ENCODE measurements around the gene SBF2.

The SBF2 gene

GRCh38 chr11:10317776-10318526 lies 23.9 kb upstream of the SBF2 start:
- no peak for DNase-seq (ENCODE audit: low read depth)

GRCh38 chr11:10317151-10317755 lies 23.2 kb upstream of the SBF2 start:
- no peak for DNase-seq (ENCODE audit: low read depth)

- DNase-seq (ENCODE audit: low read depth) = no peak
Measured at GRCh38 chr11:10315083-10315482, 21.1 kb upstream of the SBF2 start.

- peak; percentile 50 for DNase-seq (ENCODE audit: low read depth)
Measured at GRCh38 chr11:10314199-10315072, 20.4 kb upstream of the SBF2 start.

- no peak for DNase-seq (ENCODE audit: low read depth)
Measured at GRCh38 chr11:10311802-10312201, 17.8 kb upstream of the SBF2 start.

GRCh38 chr11:10310301-10310841 lies 16.4 kb upstream of the SBF2 start:
- DNase-seq (ENCODE audit: low read depth) = peak; percentile 37

GRCh38 chr11:10309163-10310093 lies 15.4 kb upstream of the SBF2 start:
- peak; percentile 79 for DNase-seq (ENCODE audit: low read depth)

- DNase-seq (ENCODE audit: low read depth) = no peak
Measured at GRCh38 chr11:10308201-10308954, 14.4 kb upstream of the SBF2 start.

- DNase-seq (ENCODE audit: low read depth) = peak; percentile 95
Measured at GRCh38 chr11:10307400-10308200, 13.6 kb upstream of the SBF2 start.

GRCh38 chr11:10307022-10307399 lies 13.0 kb upstream of the SBF2 start:
- no peak for DNase-seq (ENCODE audit: low read depth)

- peak; percentile 45 for DNase-seq (ENCODE audit: low read depth)
Measured at GRCh38 chr11:10305964-10306918, 12.2 kb upstream of the SBF2 start.

- peak; percentile 60 for DNase-seq (ENCODE audit: low read depth)
Measured at GRCh38 chr11:10305262-10305963, 11.4 kb upstream of the SBF2 start.

- peak; percentile 94 for DNase-seq (ENCODE audit: low read depth)
Measured at GRCh38 chr11:10304495-10305261, 10.7 kb upstream of the SBF2 start, which contains the start of gene ADM. ADM (plus strand) TSS chr11:10305073; CDS start chr11:10305701, 628 bp downstream.

- DNase-seq (ENCODE audit: low read depth) = peak; percentile 90
Measured at GRCh38 chr11:10303558-10304363, 9.7 kb upstream of the SBF2 start.

- DNase-seq (ENCODE audit: low read depth) = peak; percentile 79
Measured at GRCh38 chr11:10302744-10303557, 8.9 kb upstream of the SBF2 start.
